Left lobe of liver (tissue), 2 donors: ENCODE measurements around the gene FAM13A. TPM values are rescaled to one million over a fixed set of nuclear protein-coding genes. Genes with fewer than 3 reads are reported as not detected.
"Not testable (repeated sequence)": the region's sequence is repeated elsewhere in the genome, so short reads cannot be mapped to it uniquely, and the experiment has no call there.

Source experiments
- ATAC-seq: fragments of 200-7000 bp; cut with Tn5 transposase; one replicate; pipeline ENCODE4 v1.9.1; 2020; ENCODE audit warnings: mild to moderate bottlenecking, moderate library complexity
- DNase-seq: peaks from one replicate; pipeline ENCODE4 v3.0.0-alpha.2; 2020; ENCODE audit warnings: low spot score
- total RNA-seq: library from RNA; stranded (reverse); gene quantifications from one replicate; pipeline ENCODE4 v1.2.1, GENCODE V29; 2021
- donor health status: DM: no; HTN: no; CAD: no; lungs with moderate emphysema.
- donor health status: DM: no; HTN: yes; CAD: no.

The FAM13A gene
- total RNA-seq, 1 donor from 2014 or later: 70.2 TPM

DNA sequence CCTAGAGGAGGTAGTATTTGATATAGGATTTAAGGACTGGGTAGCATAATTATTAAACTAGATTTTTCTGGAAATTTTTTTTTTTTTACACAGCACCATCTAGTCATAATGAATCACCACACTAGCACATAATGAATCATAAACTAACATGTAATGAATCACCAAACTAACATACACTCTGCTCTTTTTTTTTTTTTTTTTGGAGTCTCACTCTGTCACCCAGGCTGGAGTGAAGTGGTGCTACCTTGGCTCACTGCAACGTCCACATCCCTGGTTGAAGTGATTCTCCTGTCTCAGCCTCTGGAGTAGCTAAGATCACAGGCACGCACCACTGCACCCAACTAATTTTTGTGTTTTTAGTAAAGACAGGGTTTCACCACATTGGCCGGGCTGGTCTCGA, 92.5 kb downstream of the FAM13A start:
- ATAC-seq (no peak), DNase-seq (no peak)

DNA sequence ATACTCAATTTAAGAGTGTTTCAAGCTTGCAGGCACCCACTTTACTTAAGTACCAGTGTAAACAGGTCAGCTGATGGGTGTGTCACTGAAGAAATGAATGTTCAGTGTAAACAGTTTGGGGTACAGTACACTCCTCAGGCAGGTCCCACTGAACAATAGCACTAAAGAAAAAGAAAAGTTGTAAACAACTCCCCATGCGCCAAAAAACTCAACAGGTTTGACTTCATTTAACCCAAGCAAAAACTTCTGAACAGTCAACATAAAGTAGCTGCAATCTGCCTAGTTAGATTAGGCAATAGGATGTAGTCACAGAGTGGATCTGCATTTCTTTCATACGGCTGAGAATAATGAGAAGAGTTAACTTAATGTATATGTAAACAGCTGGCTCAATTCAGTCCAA, 93.2 kb downstream of the FAM13A start:
- ATAC-seq: no peak
- no peak for DNase-seq

DNA sequence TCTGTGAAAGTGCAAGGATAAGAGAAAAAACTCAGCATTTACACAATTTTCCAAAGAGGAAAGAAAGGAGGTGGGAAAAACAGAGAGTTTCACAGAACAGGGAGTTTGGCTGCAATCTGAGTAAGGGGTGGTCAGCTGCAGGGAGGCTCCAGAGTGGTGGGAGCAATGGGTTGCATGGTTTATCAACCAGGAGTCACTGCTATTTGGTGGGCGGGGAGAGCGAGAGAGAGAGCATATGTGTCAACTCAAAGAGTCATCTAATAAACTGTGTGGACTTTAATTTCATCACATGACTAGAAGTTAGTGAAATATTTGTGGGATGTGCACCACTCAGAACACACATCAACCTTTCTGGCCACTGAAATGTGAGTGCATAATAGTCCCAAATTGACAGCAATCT, 94.6 kb downstream of the FAM13A start:
- ATAC-seq (no peak), DNase-seq (no peak)

DNA sequence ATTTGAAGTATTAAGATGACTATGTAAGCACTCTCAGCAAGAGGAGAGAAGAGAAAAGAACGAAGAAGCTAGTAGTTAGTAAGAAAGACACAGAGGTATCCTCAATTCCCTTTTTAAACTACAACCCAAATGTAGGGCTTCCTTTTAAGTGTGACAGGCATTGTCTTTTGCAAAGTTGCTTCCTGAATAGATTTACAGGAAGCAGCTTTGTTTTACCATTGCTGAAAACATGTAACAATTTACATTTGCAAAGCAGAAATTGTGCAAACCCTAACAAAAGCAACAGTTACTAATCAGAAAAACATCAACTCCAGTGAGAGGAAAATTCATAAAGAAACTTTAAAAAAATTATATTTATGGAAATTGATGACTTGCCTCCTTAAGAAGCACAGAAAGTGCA, 96.4 kb downstream of the FAM13A start:
- ATAC-seq: no peak

DNA sequence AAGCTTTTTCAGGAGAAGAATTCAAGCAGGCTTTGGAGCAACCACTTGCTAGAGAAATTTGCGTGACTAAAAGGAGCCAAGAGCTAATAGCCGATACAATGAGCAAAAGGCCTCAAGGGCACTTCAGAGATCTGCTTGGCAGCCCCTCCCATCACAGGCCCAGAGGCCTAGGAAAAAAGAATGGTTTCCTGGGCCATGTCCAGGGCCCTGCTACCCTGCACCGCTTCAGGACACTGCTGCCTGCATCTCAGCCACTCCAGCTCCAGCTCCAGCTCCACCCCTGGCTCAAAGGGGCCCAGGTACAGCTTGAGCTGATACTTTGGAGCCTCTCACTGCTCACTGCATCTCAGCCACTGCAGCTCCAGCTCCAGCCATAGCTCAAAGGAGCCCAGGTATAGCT, 98.9 kb downstream of the FAM13A start:
- ATAC-seq (no peak), DNase-seq (no peak)

More for the DNA sequence above, 96.4 kb downstream of the FAM13A start:
- DNase-seq: no peak

DNA sequence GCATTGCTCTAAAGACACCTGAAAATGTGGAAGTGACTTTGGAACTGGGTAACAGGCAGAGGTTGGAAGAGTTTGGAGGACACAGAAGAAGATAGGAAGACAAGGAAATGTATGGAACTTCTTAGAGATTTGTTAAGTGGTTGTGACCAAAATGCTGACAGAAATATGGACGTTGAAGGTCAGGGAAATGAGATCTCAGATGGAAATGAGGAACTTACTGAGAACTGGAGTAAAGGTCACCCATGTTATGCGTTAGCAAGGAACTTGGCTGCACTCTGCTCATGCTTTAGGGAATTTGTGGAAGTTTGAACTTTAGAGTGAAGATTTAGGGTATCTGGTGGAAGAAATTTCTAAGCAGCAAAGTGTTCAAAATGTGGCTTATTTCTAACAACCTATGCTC, 99.4 kb downstream of the FAM13A start:
- no peak for DNase-seq
- ATAC-seq: peak; percentile 58

DNA sequence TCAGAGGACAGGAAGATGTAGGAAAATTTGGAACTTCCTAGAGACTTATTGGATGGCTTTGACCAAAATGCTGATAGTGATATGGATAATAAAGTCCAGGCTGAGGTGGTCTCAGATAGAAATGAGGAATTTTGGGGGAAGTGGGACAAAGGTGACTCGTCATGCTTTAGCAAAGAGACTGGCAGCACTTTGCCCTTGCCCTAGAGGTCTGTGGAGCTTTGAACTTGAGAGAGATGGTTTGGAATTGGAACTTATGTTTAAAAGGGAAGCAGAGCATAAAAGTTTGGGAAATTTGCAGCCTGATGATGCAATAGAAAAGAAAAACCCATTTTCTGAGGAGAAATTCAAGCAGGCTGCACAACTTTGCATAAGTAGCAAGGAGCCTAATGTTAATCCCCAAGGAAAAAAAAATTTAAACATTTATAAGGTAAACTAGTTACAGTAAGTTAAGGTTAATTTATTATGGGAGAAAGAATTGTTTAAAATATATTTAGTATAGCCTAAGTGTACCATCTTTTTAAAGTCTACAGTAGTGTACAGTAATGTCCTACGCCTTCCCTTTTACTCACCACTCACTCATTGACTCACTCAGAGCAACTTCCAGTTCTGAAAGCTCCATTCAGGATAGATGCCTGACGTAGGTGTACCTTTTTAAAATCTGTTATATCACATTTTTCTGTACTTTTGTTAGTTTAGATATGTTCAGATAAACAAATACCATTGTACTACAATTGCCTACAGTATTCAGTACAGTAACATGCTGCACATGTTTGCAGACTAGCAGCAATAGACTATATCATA, 101.2 kb downstream of the FAM13A start:
- ATAC-seq: no peak
- DNase-seq: no peak

DNA sequence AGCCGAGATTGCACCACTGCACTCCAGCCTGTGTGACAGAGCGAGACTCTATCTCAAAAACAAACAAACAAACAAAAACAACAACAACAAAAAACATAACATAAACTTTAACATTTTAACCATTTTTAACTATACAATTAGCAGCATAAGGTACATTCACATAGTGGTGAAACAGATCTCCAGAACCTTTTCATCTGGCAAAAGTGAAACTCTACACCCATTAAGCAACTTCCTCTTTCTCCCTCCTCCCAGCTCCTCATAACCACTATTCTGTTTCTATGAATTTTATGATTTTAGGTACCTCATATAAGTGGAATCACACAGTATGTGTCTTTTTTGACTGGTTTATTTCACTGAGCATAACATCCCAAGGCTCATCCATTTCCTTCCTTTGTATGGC, 103.6 kb downstream of the FAM13A start:
- no peak for ATAC-seq
- DNase-seq: no peak

DNA sequence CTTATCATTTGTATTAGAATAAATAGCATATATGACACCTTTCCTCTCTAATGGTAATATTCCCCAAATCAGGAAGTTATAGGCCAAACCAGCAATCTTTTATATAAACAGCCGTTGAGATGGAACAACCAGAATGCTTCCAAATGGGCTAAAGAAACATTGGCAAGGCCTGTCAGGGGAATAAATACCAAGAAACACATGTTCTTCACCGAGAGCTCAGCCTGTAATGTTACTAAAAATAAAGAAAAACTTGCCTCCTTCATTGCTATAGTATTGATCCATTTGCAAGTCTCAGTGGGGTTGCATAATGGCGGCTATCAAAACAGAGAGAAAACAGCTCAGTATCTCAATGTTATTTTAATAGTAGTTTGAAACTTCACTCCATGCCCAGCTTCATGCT, 104.9 kb downstream of the FAM13A start:
- ATAC-seq: no peak
- no peak for DNase-seq

DNA sequence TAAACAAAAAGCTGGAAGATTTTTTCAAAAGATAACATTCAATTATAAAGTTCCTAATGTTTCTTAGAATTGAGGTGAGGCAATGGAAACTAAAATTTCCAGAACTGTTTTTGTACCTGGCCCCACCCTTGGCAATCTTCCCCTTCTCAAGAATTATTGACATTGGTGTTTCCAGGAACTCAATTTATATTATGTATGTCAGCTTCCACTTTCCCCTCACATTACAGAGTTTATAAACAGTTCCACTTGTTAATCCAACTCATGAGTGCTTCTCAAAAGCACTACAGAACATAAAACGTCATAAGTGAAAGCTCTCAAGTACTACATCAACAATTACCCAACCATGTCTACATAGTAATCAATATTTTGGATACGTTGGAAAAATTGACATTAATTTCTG, 107.4 kb downstream of the FAM13A start:
- DNase-seq (no peak), ATAC-seq (no peak)

DNA sequence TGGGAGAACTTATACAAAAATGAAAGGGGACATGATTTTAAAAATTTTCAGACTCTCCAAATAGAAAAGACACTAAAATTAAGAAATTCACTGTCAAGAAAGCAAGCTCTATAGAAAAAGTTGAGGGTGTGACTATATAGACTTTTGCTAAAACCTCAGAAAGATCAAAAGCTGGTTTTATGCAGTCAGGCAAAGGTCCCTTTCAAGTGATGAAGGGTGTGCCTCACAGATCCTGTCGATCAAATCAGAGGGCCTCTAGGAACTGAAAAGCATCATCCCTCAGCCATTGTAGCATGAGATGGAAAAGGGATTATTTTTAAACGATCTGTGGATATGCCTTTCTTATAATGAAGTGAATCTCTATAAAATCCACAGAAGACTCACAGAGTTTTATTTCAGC, 116.5 kb downstream of the FAM13A start:
- no peak for DNase-seq

DNA sequence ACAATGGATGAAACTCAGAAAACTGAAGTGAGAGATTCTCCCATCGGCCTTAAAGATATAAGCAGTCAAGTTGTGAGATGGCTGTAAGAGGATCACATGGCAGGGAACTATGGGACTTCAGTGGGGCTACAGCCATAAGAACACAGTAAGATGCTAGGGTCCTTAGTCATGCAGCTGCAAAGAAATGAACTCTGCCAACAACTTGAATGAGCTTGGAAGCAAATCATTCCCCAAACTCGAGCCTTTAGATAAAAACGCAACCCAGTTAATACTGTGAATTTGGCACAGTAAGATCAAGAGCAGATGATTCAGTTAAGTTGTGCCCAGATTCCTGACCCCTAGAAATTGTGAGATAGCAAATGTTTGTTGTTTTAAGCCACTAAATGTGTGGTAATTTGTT, 117.3 kb downstream of the FAM13A start:
- no peak for ATAC-seq
- DNase-seq: no peak

More for the DNA sequence above, 116.5 kb downstream of the FAM13A start:
- no peak for ATAC-seq

DNA sequence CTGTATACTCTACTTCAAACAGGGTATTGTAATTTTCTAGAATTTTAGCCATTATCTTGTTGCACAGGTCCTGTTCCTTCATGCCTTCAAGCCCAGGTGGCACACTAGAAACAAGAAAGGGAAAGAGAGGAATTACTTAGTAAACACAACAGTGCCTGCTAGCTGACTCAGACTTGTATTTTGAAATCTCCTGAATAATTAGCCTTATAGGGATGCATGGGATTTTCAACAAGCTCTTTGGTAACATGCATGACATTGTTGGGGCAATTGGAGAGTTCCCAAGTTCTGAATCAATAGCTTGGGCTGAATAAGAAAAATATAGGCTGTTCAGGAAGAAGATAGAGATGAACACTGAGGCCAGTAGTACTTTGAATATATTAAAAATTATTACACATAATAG, 118.8 kb downstream of the FAM13A start:
- ATAC-seq (no peak), DNase-seq (no peak)

DNA sequence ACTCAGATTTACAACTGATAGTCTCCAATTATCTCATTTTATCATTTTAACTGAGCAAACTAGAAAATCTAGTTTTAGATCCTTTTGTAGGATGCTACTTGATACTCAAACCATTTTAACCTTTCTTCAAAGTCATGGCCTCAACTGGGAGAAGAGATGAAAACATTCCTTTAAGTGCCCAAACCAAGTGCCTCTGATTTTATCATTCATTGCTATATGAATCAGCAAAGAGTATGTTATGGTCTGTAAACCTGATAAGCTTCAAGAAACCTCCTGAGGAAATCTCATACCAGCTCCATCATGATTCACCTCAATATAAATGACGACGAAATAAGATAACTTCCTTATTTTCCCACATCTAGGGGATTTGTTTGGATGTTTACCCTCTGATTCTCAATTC, 119.9 kb downstream of the FAM13A start:
- no peak for ATAC-seq

DNA sequence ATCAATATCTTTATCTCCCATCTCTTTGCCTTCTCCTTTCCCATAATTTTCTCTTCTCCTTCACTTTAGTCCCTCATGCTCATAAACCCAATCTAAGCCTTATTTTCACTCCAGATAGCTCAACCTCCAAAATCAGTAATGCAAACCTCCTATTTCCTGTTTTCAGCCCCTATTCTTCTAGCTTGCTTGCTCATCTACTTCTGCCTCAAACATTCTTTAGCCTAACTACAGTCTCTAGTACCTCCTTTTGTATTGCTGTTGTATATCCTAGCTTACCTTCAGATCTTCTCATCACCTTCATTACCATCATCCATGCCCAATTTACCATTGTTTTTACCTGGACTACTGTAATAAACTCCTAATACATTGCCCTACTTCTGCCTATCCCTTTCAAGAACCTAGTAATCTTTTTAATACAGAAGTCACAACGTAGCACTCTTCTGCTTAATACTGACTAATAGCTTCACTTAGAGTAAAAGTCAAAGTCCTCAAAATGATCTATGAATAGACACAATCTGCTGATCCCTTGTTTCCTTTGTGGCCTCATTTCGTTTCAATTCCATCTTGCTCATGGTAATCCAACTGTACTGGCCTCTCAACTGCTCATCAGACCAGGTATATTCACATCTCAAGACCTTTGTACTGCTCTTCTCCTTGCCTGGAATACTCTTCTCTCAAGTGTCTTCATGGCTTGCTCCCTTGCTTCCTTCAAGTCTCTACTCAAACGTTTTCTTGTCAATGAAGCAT, 123.4 kb downstream of the FAM13A start:
- DNase-seq (no peak), ATAC-seq (no peak)

More for the DNA sequence above, 119.9 kb downstream of the FAM13A start:
- DNase-seq: no peak

DNA sequence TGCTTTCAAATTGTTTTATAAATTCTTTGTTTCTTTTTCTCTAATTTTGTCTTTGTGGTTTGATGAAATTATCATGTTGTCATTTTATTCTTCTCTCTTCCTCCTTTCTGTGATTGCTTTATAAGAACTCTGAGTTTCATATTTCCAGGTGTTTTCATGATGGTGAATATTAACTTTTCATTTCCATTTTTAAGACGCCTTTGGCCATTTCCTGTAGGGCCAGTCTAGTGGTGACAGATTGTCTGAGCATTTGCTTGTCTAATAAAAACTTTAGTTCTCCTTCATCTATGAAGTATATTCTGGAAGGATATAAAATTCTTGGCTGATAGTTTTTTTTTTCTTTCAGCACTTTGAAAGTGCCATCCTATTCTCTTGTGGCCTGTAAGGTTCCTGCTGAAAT, 128.1 kb downstream of the FAM13A start:
- DNase-seq (no peak), ATAC-seq (no peak)

DNA sequence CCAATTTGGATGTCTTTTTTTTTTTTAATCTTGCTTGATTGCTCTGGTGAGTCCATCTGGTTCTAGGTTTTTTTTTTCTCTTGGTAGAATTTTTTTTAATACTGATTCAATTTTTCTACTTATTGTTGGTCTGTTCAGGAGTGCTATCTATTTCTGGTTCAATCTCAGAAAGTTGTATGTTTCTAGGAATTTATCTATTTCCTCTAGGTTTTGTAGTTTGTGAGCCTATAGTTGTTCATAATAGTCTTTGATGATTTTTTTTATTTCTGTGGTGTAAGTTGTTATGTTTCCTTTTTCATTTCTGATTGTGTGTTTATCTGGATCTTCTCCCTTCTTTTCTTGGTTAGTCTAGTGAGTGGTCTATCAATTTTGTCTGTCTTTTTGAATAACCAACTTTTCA, 129.6 kb downstream of the FAM13A start:
- ATAC-seq: no peak
- no peak for DNase-seq

DNA sequence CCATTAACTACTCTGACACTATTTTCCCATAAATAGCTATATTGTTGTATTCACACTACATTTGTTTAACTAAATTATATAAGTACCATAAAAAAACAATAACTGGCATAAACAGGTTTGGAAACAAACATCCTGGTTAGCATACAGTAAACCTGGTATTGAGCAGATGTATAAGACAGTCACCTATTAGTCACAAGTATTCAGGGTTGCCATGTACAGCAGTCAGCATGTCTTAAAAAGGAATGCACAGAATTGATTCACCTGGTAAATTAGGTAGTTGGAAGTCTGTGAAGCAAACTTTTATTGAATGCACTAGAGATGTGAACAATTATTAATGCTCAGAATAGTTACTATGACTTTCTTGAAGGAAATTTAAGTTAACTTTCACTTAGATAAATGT, 137.9 kb downstream of the FAM13A start:
- no peak for DNase-seq
- ATAC-seq: no peak

DNA sequence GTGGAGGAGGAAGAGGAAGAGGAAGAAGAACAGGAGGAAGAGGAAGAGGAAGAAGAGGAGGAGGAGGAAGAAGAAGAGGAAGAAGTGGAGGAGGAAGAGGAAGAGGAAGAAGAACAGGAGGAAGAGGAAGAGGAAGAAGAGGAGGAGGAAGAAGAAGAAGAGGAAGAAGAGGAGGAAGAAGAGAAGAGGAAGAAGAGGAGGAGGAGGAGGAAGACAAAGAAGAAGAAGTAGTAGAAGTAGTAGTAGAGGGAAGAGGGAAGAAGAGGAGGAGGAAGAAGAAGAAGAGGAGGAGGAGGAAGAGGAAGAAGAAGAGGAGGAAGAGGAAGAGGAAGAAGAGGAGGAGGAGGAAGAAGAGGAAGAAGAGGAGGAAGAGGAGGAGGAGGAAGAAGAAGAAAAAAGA, 143.8 kb downstream of the FAM13A start:
- DNase-seq, ATAC-seq: not testable (repeated sequence)

DNA sequence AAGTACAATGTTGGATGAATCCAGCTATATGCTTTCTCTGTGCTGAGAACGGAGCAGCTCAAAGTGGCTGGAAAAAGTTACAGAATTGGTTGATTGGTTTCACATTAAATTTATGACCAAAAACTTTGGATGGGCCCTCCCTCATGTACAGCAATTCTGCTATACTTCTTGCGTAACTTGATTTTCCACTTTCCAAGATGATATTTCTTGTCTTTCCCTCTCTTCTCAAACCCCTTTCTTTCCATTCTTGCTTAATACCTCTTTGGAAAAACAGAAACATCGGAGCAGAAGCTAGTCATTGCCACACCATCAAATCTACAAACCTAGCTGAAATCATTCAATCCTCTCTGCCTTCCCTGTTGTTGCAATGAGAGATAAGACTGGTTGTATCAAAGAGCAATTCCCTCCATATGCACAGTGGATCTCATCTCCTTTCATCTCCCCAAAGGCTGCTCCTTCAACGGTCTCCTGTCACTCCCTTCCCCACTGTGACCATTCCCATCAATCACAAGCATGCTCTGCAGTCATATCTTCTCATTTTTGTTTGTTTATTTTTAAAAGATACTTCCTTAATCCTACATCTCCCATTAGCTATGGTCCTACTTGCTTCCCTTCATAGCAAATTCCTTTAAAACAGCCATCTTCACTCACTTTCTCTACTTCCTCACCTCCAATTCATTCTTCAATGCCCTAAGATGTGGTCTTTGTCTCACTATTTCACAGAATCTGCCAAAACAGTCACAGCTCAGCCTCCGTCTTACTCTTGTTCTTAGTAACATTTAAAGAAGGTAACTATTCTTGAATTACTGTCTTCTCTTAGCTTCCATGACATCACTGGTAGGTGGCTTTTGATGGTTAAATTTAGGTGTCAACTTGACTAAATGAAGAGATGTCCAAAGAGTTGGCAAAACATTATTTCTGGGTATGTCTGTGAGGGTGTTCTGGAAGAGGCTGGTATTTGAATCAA, 145.5 kb downstream of the FAM13A start:
- no peak for ATAC-seq
- DNase-seq: no peak

DNA sequence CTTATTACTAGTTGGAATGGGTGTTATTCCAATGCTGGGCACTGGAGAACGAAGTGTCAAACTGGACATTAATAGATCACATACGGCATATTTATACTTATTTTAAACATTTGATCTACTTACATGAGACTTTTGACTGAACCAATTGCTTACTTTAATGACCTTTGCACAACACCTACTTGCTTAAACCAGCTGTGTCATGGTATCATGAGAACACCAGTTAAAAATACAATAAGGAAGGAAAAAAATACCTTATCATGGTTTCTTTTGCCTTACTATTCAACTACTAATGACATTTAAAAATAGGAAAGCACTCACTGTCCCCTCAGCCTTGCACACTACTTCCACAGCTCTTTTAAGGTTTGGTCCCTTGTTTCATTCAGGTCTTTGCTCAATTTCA, 146.9 kb downstream of the FAM13A start:
- ATAC-seq (no peak), DNase-seq (no peak)
